ENCODE data around the gene TM9SF1. TPM values are rescaled to one million over a fixed set of nuclear protein-coding genes. Genes with fewer than 3 reads are reported as not detected.
A peak's percentile ranks its signal among the peaks of the same experiment; 100 is the strongest.

Gene TM9SF1
- total and polyA plus RNA-seq, 9 of the 15 experiments (the other 6 are each of a cell fraction or from before 2014, with no cell fraction given) = 5.3 to 20.3 (median 11.8) TPM

GRCh38 chr14:24232121-24232644 is 36.9 kb upstream of the TM9SF1 start, which contains the start of gene NEDD8 (continued):
- TF ChIP-seq MGA (IDR thresholded peaks at IDR 0.05) (no peak), TRIM28 (IDR thresholded peaks at IDR 0.05) (no peak), ZNF175 (CRISPR knock-in tag; IDR thresholded peaks at IDR 0.05; ENCODE audit: low read depth) (no peak), GTF2F1 (IDR thresholded peaks at IDR 0.05; ENCODE audit: low read depth, low read length) (no peak), NR2C2 (CRISPR knock-in tag; IDR thresholded peaks at IDR 0.05) (peak; percentile 95), NR2C2 (tag; IDR thresholded peaks at IDR 0.05) (peak; percentile 99), ZNF197 (CRISPR knock-in tag; IDR thresholded peaks at IDR 0.05; ENCODE audit: low read depth) (no peak), NFE2 (IDR thresholded peaks at IDR 0.05; ENCODE audit: low read depth) (no peak), PHF20 (IDR thresholded peaks at IDR 0.05; ENCODE audit: partially characterized antibody) (peak; percentile 61), ZNF41 (CRISPR knock-in tag; conservative IDR thresholded peaks at IDR 0.05) (no peak), ELF1 (tag; IDR thresholded peaks at IDR 0.05) (peak; percentile 82), BRD4 (IDR thresholded peaks at IDR 0.05) (no peak), TGIF2 (CRISPR knock-in tag; IDR thresholded peaks at IDR 0.05) (no peak), SETDB1 (IDR thresholded peaks at IDR 0.05; ENCODE audit: low read length) (no peak), NR0B1 (IDR thresholded peaks at IDR 0.05; ENCODE audit: partially characterized antibody) (no peak), ETS1 (conservative IDR thresholded peaks at IDR 0.05; ENCODE audit: control insufficient read depth, low read depth, low read length) (peak; percentile 97)
